IgD-negative memory B cell (primary cell): ENCODE results near the gene SECISBP2. TPM values are rescaled to one million over a fixed set of nuclear protein-coding genes. Genes with fewer than 3 reads are reported as not detected.
"Not testable (repeated sequence)": the region's sequence is repeated elsewhere in the genome, so short reads cannot be mapped to it uniquely, and the experiment has no call there.

Experiments used
- H3K27ac Mint-ChIP-seq, 3 donors: one replicate each; pipeline ENCODE4 v1.8.0; 2020 to 2022; ENCODE audit warnings: mild to moderate bottlenecking in 3 of 3, mixed read lengths in 3 of 3, moderate library complexity in 1 of 3
- H3K27me3 Mint-ChIP-seq: one replicate; pipeline ENCODE4 v1.8.0; 2021; ENCODE audit warnings: mixed read lengths
- H3K36me3 Mint-ChIP-seq: one replicate; pipeline ENCODE4 v1.8.0; 2020; ENCODE audit warnings: mild to moderate bottlenecking, mixed read lengths
- H3K4me1 Mint-ChIP-seq, 3 donors: one replicate each; pipeline ENCODE4 v1.8.0; 2020 to 2022; ENCODE audit warnings: mixed read lengths in 3 of 3, mild to moderate bottlenecking in 1 of 3
- H3K4me3 Mint-ChIP-seq, 4 donors: one replicate each; pipeline ENCODE4 v1.8.0; 2020 to 2022; ENCODE audit warnings: mild to moderate bottlenecking in 4 of 4, mixed read lengths in 4 of 4, moderate library complexity in 3 of 4
- H3K9me3 Mint-ChIP-seq, 3 donors: one replicate each; pipeline ENCODE4 v1.8.0; 2020 to 2021; ENCODE audit warnings: mixed read lengths in 3 of 3, mild to moderate bottlenecking in 1 of 3
- polyA plus RNA-seq: library from polyadenylated mRNA; unstranded; fragments of 300-500 nt; fragmentation: Illumina TruSeq; gene quantifications from one replicate; pipeline ENCODE4 v1.2.3, GENCODE V29; 2021

The SECISBP2 gene
- polyA plus RNA-seq, 1 donor from 2014 or later: 30.6 TPM

DNA sequence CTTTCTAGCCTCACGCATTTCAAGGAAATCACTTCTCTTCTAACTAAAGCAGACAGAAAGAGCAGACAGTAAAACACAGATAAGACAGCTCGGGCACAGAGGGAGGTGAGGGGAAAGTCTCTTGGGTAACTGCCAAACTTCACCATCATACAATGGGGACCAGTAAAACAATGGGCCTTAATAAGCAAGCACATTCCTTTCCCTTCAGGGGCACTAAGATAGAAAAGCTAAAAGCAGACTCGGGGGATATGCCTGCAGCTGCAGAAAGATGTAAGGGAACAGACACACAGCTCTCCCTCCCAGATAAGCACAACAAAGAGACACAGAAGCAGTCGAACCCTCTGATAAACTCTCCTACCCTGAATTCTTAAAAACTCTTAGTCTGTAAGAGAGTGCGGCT is 22.9 kb upstream of the SECISBP2 start:
- peaks cover 6% of the 10 kb centered on the region for H3K36me3 Mint-ChIP-seq
- H3K9me3 Mint-ChIP-seq: peaks cover 0 to 5% (median 2%) of the 10 kb centered on the region in 3 donors
- H3K27ac Mint-ChIP-seq: peak overlapping the region in 1 of 3 donors; percentile 59
- H3K4me3 Mint-ChIP-seq: no peak overlapping the region
- no peaks in the 10 kb centered on the region for H3K4me1 Mint-ChIP-seq
- no peaks in the 10 kb centered on the region for H3K27me3 Mint-ChIP-seq

GRCh38 chr9:89301996-89302395 is 16.3 kb upstream of the SECISBP2 start:
- not testable (repeated sequence) for H3K27ac Mint-ChIP-seq, H3K36me3 Mint-ChIP-seq, H3K9me3 Mint-ChIP-seq, H3K4me3 Mint-ChIP-seq, H3K27me3 Mint-ChIP-seq
- peaks cover 12 to 22% (median 16%) of the 10 kb centered on the region in 3 donors for H3K4me1 Mint-ChIP-seq

DNA sequence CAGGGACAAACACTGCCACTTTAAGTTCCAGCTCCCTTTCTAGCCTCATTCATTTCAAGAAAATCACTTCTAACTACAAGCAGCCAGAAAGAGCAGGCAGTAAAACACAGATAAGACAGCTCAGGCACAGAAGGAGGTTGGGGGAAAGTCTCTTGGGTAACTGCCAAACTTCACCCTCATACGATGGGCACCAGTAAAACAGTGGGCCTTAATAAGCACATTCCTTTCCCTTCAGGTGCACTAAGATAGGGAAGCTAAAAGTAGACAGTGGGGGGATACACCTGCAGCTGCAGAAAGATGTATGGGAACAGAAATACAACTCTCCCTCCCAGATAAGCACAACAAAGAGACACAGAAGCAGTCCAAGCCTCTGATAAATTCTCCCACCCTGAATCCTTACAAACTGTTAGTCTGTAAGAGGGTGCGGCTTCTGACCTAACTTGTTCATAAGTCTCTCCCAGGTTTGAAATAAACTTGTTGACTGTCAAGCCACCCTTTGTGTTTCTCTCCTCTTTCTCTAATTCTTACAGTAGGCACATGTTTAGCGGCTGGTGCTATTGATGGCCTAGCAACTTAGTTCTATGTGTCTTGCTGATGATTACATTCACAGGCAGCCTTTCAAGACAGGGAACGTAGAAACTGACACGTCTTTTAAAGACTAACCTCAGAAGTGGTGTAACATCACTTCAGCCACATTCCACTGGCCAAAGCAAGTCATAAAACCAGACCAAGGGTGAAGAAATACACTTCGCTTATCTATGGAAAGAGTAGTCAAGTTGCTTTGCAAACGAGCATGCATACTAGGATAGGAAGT is 14.1 kb upstream of the SECISBP2 start:
- Mint-ChIP-seq H3K4me1 (peaks cover 12 to 22% (median 16%) of the 10 kb centered on the region in 3 donors), H3K9me3 (no peaks in the 10 kb centered on the region), H3K27me3 (no peaks in the 10 kb centered on the region), H3K27ac (peak overlapping the region; percentile 24 to 86 (median 32)), H3K36me3 (peaks cover 2% of the 10 kb centered on the region), H3K4me3 (peak overlapping the region in 1 of 4 donors; percentile 69)

DNA sequence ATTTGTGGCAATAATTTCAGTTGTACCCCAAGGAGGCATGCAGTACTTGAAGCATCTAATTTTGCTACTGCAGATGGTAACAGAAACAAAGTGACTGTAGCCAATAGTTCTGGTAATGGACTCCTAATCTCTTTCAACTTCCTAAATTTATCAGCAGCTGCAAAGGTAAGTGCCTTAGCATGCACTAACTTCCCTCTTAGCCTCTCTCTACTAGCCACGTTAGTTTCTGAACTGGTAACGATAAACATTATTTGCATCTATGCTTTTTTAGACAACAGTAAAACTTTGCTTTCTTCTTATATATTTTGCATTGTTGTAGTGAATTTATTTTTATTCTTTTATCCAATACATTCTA is 13.5 kb upstream of the SECISBP2 start:
- H3K36me3 Mint-ChIP-seq: peaks cover 2% of the 10 kb centered on the region
- H3K27me3 Mint-ChIP-seq: no peaks in the 10 kb centered on the region
- peaks cover 14 to 22% (median 17%) of the 10 kb centered on the region in 3 donors for H3K4me1 Mint-ChIP-seq
- H3K27ac Mint-ChIP-seq: peak overlapping the region in 1 of 3 donors; percentile 86
- peak overlapping the region in 3 of 4 donors; percentile 4 to 81 (median 69) for H3K4me3 Mint-ChIP-seq
- H3K9me3 Mint-ChIP-seq: no peaks in the 10 kb centered on the region

GRCh38 chr9:89305868-89306267 is 12.4 kb upstream of the SECISBP2 start:
- Mint-ChIP-seq H3K27ac (peak overlapping the region in 1 of 3 donors; percentile 86), H3K36me3 (peaks cover 2% of the 10 kb centered on the region), H3K4me3 (peak overlapping the region in 1 of 4 donors; percentile 34), H3K4me1 (peaks cover 20 to 30% (median 20%) of the 10 kb centered on the region in 3 donors), H3K27me3 (peaks cover 1% of the 10 kb centered on the region), H3K9me3 (no peaks in the 10 kb centered on the region)

DNA sequence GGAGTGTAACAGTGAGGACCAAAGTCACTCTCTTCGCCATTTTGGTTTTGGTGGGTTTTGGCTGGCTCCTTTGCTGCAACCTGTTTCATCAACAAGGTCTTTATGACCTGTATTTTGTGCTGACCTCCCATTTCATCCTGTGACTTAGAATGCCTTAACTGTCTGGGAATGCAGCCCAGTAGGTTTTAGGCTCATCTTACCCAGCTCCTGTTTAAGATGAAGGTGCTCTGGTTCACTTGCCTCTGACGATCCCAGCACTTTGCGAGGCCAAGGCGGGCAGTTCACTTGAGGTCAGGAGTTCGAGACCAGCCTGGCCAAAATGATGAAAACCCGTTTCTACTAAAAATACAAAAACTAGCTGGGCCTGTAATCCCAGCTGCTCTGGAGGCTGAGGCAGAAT is 9.1 kb upstream of the SECISBP2 start:
- H3K27ac Mint-ChIP-seq: peak overlapping the region; percentile 96 to 99 (median 99)
- H3K36me3 Mint-ChIP-seq: peaks cover 2% of the 10 kb centered on the region
- H3K9me3 Mint-ChIP-seq: no peaks in the 10 kb centered on the region
- peak overlapping the region; percentile 60 to 95 (median 76) for H3K4me3 Mint-ChIP-seq
- peaks cover 40 to 45% (median 43%) of the 10 kb centered on the region in 3 donors for H3K4me1 Mint-ChIP-seq
- H3K27me3 Mint-ChIP-seq: peaks cover 3% of the 10 kb centered on the region

- Mint-ChIP-seq H3K27me3 (peaks cover 3% of the 10 kb centered on the region), H3K27ac (peak overlapping the region; percentile 96 to 99 (median 99)), H3K4me3 (peak overlapping the region; percentile 85 to 98 (median 92)), H3K4me1 (peaks cover 36 to 42% (median 39%) of the 10 kb centered on the region in 3 donors), H3K9me3 (no peaks in the 10 kb centered on the region), H3K36me3 (peaks cover 2% of the 10 kb centered on the region)
These were observed 8.5 kb upstream of the SECISBP2 start for GRCh38 chr9:89309608-89310474.

GRCh38 chr9:89310475-89311345 is 7.6 kb upstream of the SECISBP2 start, which contains the start of gene CKS2:
TSS of gene CKS2 (plus strand) at chr9:89311195. CDS start at chr9:89311293, 98 bp downstream.
- Mint-ChIP-seq H3K36me3 (peaks cover 2% of the 10 kb centered on the region), H3K27me3 (peaks cover 3% of the 10 kb centered on the region), H3K4me3 (peak within 1 kb of the TSS; percentile 90 to 98 (median 94)), H3K27ac (peak within 1 kb of the TSS; percentile 96 to 99 (median 99)), H3K4me1 (peaks cover 30 to 37% (median 32%) of the 10 kb centered on the region in 3 donors), H3K9me3 (no peaks in the 10 kb centered on the region)

- H3K27me3 Mint-ChIP-seq: peaks cover 3% of the 10 kb centered on the region
- H3K4me3 Mint-ChIP-seq: peak overlapping the region; percentile 90 to 98 (median 94)
- peaks cover 27 to 38% (median 28%) of the 10 kb centered on the region in 3 donors for H3K4me1 Mint-ChIP-seq
- H3K27ac Mint-ChIP-seq: peak overlapping the region; percentile 96 to 99 (median 99)
- no peaks in the 10 kb centered on the region for H3K9me3 Mint-ChIP-seq
- peaks cover 2% of the 10 kb centered on the region for H3K36me3 Mint-ChIP-seq
These were observed 6.7 kb upstream of the SECISBP2 start for GRCh38 chr9:89311346-89312221.

- Mint-ChIP-seq H3K36me3 (peaks cover 2% of the 10 kb centered on the region), H3K27ac (peak overlapping the region; percentile 53 to 96 (median 80)), H3K4me3 (peak overlapping the region; percentile 90 to 98 (median 94)), H3K9me3 (no peaks in the 10 kb centered on the region), H3K4me1 (peaks cover 27 to 42% (median 30%) of the 10 kb centered on the region in 3 donors), H3K27me3 (peaks cover 3% of the 10 kb centered on the region)
These were observed 6.1 kb upstream of the SECISBP2 start for GRCh38 chr9:89312222-89312571.

DNA sequence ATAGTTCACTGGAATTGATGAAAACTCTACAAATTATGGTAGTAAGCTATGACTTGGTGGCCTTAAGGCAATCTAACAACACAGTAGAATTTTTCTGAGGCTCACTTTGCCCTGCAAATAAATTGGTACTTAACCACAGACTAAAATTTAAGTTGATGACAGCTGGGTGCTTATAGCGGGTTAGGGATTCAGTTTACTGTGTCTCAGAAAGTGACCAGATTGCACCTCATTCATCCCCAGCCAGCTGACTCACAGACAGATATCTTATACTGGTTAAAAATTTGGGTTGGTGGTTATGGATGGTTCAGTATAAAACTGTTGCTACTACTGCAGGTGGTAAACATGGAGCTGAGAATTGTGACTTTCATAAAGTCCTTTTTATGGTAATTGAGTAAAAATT is 4.5 kb upstream of the SECISBP2 start:
- H3K27ac Mint-ChIP-seq: peak overlapping the region in 2 of 3 donors; percentile 26 to 44
- H3K27me3 Mint-ChIP-seq: peaks cover 3% of the 10 kb centered on the region
- H3K36me3 Mint-ChIP-seq: no peaks in the 10 kb centered on the region
- no peaks in the 10 kb centered on the region for H3K9me3 Mint-ChIP-seq
- peaks cover 38 to 52% (median 40%) of the 10 kb centered on the region in 3 donors for H3K4me1 Mint-ChIP-seq
- H3K4me3 Mint-ChIP-seq: peak overlapping the region in 1 of 4 donors; percentile 90

DNA sequence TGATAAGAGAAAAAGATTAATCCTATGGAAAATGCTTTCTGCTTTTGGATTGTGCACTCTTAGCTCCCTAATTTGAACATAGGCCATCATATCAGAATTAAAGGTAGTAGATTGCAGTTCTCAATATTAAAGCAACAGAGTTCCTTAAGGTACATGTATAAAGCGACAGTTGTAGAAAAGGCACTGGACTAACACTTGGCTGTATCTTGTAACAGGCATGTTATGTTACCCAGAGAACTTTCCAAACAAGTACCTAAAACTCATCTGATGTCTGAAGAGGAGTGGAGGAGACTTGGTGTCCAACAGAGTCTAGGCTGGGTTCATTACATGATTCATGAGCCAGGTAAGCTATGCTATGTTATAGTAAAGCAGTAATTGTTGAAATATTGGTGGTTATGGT is 3.3 kb upstream of the SECISBP2 start:
- H3K27ac Mint-ChIP-seq: peak overlapping the region in 1 of 3 donors; percentile 44
- peaks cover 45 to 58% (median 47%) of the 10 kb centered on the region in 3 donors for H3K4me1 Mint-ChIP-seq
- peaks cover 3% of the 10 kb centered on the region for H3K27me3 Mint-ChIP-seq
- no peaks in the 10 kb centered on the region for H3K9me3 Mint-ChIP-seq
- peak overlapping the region in 1 of 4 donors; percentile 48 for H3K4me3 Mint-ChIP-seq
- H3K36me3 Mint-ChIP-seq: no peaks in the 10 kb centered on the region

GRCh38 chr9:89315482-89315881 is 2.8 kb upstream of the SECISBP2 start:
- Mint-ChIP-seq H3K4me1 (peaks cover 43 to 58% (median 45%) of the 10 kb centered on the region in 3 donors), H3K27me3 (peaks cover 3% of the 10 kb centered on the region), H3K4me3 (peak overlapping the region in 1 of 4 donors; percentile 92), H3K9me3 (no peaks in the 10 kb centered on the region), H3K27ac (peak overlapping the region in 1 of 3 donors; percentile 97), H3K36me3 (no peaks in the 10 kb centered on the region)
